ENCODE results near the gene ERGIC1. TPM values are rescaled to one million over a fixed set of nuclear protein-coding genes. Genes with fewer than 3 reads are reported as not detected.

ERGIC1 gene
- total and polyA plus RNA-seq, 8 donors, result 54.5 to 293 (median 104) TPM

DNA sequence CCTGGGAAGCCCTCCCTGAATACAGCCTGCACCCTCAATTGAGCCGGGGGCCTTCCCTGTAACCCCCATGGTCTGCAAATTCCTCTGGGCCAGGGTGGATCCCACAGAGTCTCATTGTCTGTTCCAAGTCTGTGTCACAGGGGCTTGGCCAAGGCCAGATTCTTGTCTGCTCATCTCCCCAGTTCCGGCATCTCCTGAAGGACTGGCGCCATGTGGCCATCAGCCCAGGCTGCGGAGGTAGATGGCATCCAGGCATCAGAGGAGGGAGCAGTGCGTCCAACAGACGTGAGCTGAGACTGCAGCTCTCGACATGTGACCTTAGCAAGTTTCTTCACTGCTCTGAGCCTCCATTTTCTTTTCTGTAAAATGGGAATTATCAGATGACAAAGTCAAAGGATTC, 87.9 kb downstream of the ERGIC1 start:
- intact Hi-C loops (cut with DNase I; ENCODE audit: low total_unique reads), result no loop called here
- Histone ChIP-seq H3K27ac (peak overlapping the region in 2 of 5 donors; percentile 20 to 95), H3K4me3 (no peak overlapping the region), H3K9me3 (no peaks in the 10 kb centered on the region), H3K27me3 (no peaks in the 10 kb centered on the region), H3K4me1 (peaks cover 8 to 40% (median 27%) of the 10 kb centered on the region in 4 donors), H3K36me3 (peaks cover 22 to 94% (median 88%) of the 10 kb centered on the region in 4 donors)
- DNase-seq, result no peak
- TF ChIP-seq CTCF (IDR thresholded peaks at IDR 0.05) (no peak), EP300 (IDR thresholded peaks at IDR 0.05) (no peak), POLR2A (IDR thresholded peaks at IDR 0.05) (no peak), POLR2AphosphoS5 (IDR thresholded peaks at IDR 0.05) (no peak)
- WGBS, 5 donors, result 93 to 97% (median 95%) methylated on average over 7 of the region's 7 CpGs

- no peak for DNase-seq
- Histone ChIP-seq H3K9me3 (no peaks in the 10 kb centered on the region), H3K4me1 (peaks cover 5 to 31% (median 18%) of the 10 kb centered on the region in 4 donors), H3K27ac (peak overlapping the region in 1 of 5 donors; percentile 95), H3K4me3 (no peak overlapping the region), H3K27me3 (no peaks in the 10 kb centered on the region), H3K36me3 (peaks cover 23 to 95% (median 93%) of the 10 kb centered on the region in 4 donors)
- 76 to 92% (median 89%) methylated on average over 2 to 5 of the region's 5 CpGs for WGBS, 5 donors
- TF ChIP-seq CTCF (IDR thresholded peaks at IDR 0.05), result no peak
- TF ChIP-seq POLR2AphosphoS5 (IDR thresholded peaks at IDR 0.05), result no peak
- no peak for TF ChIP-seq EP300 (IDR thresholded peaks at IDR 0.05)
- TF ChIP-seq POLR2A (IDR thresholded peaks at IDR 0.05), result no peak
- intact Hi-C loops (cut with DNase I; ENCODE audit: low total_unique reads), result no loop called here
These were observed 89.5 kb downstream of the ERGIC1 start for GRCh38 chr5:172923539-172923938.

DNA sequence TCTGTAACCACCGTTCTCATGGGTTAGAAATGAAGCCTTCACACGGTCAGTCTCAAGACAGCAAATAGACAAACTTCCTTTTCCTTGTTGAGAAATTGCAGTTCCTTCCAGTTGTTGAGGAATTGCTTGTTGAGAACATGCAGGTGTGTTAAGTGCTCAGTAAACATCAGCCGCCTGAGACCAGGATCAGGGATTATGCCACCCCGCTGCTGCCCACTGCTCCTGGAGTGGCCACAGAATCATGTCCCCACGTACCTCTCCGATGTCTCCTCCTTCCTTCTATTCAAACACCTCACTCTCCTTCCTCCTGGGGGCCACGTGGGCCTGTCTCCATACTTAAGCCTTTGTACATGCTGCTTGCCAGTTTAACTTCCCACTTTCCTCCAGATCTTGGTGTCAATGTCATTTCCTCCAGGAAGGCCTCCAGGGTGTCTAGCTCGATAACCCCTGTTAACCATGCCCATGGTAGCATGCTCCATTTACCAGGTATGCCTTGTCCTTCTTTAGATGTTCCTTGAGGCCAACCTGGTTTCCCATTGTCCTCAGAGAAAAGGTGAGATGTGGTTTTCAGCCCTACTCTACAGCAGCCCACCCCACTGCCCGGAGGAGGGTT, 91.4 kb downstream of the ERGIC1 start:
- no peaks in the 10 kb centered on the region for H3K27me3 ChIP-seq
- intact Hi-C loops (cut with DNase I; ENCODE audit: low total_unique reads), result no loop called here
- no peaks in the 10 kb centered on the region for H3K9me3 ChIP-seq
- H3K27ac ChIP-seq, result peak overlapping the region in 3 of 5 donors; percentile 20 to 95 (median 22)
- 53 to 78% (median 70%) methylated on average over 8 to 9 of the region's 9 CpGs for WGBS, 5 donors
- TF ChIP-seq EP300 (IDR thresholded peaks at IDR 0.05), result no peak
- no peak for TF ChIP-seq POLR2A (IDR thresholded peaks at IDR 0.05)
- no peak for TF ChIP-seq CTCF (IDR thresholded peaks at IDR 0.05)
- TF ChIP-seq POLR2AphosphoS5 (IDR thresholded peaks at IDR 0.05), result no peak
- H3K4me1 ChIP-seq, result peaks cover 0 to 15% (median 4%) of the 10 kb centered on the region in 4 donors
- H3K4me3 ChIP-seq, result no peak overlapping the region
- H3K36me3 ChIP-seq, result peaks cover 16 to 82% (median 78%) of the 10 kb centered on the region in 4 donors
- DNase-seq, result no peak

- intact Hi-C loops (cut with DNase I; ENCODE audit: low total_unique reads), result no loop called here
- peaks cover 16 to 80% (median 72%) of the 10 kb centered on the region in 4 donors for H3K36me3 ChIP-seq
- H3K27ac ChIP-seq, result peak overlapping the region in 2 of 5 donors; percentile 22 to 95
These were observed 92.0 kb downstream of the ERGIC1 start for GRCh38 chr5:172926008-172926523.

More at GRCh38 chr5:172926008-172926523, 92.0 kb downstream of the ERGIC1 start:
- WGBS, 5 donors, result 90 to 94% (median 92%) methylated on average over 2 of the region's 2 CpGs
- Histone ChIP-seq H3K27me3 (no peaks in the 10 kb centered on the region), H3K9me3 (no peaks in the 10 kb centered on the region), H3K4me1 (peaks cover 0 to 21% (median 7%) of the 10 kb centered on the region in 4 donors), H3K4me3 (no peak overlapping the region)
- DNase-seq, result no peak
- TF ChIP-seq CTCF (IDR thresholded peaks at IDR 0.05) (no peak), POLR2A (IDR thresholded peaks at IDR 0.05) (no peak), POLR2AphosphoS5 (IDR thresholded peaks at IDR 0.05) (no peak), EP300 (IDR thresholded peaks at IDR 0.05) (no peak)

Measured in stomach (tissue), 9 donors.